DMS79 treated with DMSO at 0.1 percent for 48 hours (cell line): Measurements from ENCODE around the gene CYTIP.
"Not testable (repeated sequence)": the region's sequence is repeated elsewhere in the genome, so short reads cannot be mapped to it uniquely, and the experiment has no call there.

Source experiments
- DNase-seq: peaks from one replicate; lab custom pipeline; 2025; lab: John Stamatoyannopoulos, UW

The CYTIP gene

DNA sequence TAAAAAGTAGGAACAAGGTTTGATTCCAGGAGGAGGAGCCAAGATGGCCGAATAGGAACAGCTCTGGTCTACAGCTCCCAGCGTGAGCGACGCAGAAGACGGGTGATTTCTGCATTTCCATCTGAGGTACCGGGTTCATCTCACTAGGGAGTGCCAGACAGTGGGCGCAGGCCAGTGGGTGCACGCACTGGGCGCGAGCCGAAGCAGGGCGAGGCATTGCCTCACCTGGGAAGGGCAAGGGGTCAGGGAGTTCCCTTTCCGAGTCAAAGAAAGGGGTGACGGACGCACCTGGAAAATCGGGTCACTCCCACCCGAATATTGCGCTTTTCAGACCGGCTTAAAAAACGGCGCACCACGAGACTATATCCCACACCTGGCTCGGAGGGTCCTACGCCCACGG lies 75.4 kb downstream of the CYTIP start:
- not testable (repeated sequence) for DNase-seq

DNA sequence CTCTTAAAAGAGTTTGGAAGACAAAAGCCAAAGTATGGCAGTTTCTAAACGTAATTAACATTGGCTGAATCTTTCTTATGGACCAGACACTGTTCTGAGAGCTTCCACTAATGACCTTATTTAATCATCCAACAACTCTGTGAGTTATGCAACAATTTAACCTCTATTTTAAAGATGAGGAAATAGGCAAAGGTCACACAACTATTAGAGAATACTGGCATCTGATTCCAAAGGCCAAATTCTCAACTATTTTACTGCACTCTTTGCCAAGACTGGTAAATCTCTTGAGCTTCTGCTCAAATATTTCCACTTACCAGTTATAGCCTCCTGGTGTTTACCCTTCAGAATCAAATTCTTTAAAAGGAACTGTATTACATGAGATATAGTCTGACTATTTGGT lies 76.2 kb downstream of the CYTIP start:
- DNase-seq = no peak
